H9 (cell line): ENCODE data around the gene DLG5. TPM values are rescaled to one million over a fixed set of nuclear protein-coding genes. Genes with fewer than 3 reads are reported as not detected.
A peak's percentile ranks its signal among the peaks of the same experiment; 100 is the strongest.

ENCODE experiments used
- DNase-seq: peaks from one replicate; pipeline ENCODE4 v3.0.0-alpha.2; 2017
- H2AFZ ChIP-seq: one replicate; pipeline ENCODE4 v1.6.1; 2013; ENCODE audit warnings: mild to moderate bottlenecking, low read length, control low read depth, moderate library complexity
- H2AK5ac ChIP-seq: 2 replicates; pipeline ENCODE4 v1.6.1; 2013; ENCODE audit warnings: low read length, control low read depth, mixed read lengths; ENCODE audit not compliant: insufficient read length
- H2BK120ac ChIP-seq: one replicate; pipeline ENCODE4 v1.6.1; 2013; ENCODE audit warnings: low read depth, mild to moderate bottlenecking, low read length, control low read depth, inconsistent platforms; ENCODE audit not compliant: poor library complexity, severe bottlenecking
- H2BK12ac ChIP-seq: 2 replicates; pipeline ENCODE4 v1.6.1; 2013; ENCODE audit warnings: low read length, control low read depth, mixed read lengths, low read depth; ENCODE audit not compliant: insufficient read length
- H2BK15ac ChIP-seq: 2 replicates; pipeline ENCODE4 v1.6.1; 2013; ENCODE audit warnings: low read depth, low read length, control low read depth
- H2BK20ac ChIP-seq: one replicate; pipeline ENCODE4 v1.6.1; 2013; ENCODE audit warnings: low read depth, mild to moderate bottlenecking, low read length, control low read depth, inconsistent platforms; ENCODE audit not compliant: poor library complexity, severe bottlenecking
- H2BK5ac ChIP-seq: 2 replicates; pipeline ENCODE4 v1.6.1; 2013; ENCODE audit warnings: low read length, control low read depth, mixed read lengths; ENCODE audit not compliant: insufficient read length
- H3K14ac ChIP-seq: 2 replicates; pipeline ENCODE4 v1.6.1; 2013; ENCODE audit warnings: low read length, control low read depth; ENCODE audit not compliant: insufficient read depth
- H3K18ac ChIP-seq: 2 replicates; pipeline ENCODE4 v1.6.1; 2013; ENCODE audit warnings: low read depth, mild to moderate bottlenecking, mixed read lengths, low read length, control low read depth; ENCODE audit not compliant: insufficient read length
- H3K23ac ChIP-seq: 2 replicates; pipeline ENCODE4 v1.6.1; 2013; ENCODE audit warnings: low read length, control low read depth, mixed read lengths, low read depth; ENCODE audit not compliant: insufficient read length
- H3K23me2 ChIP-seq: 2 replicates; pipeline ENCODE4 v1.6.1; 2013; ENCODE audit warnings: low read depth, mild to moderate bottlenecking, mixed read lengths, low read length, control low read depth; ENCODE audit not compliant: insufficient read length, poor library complexity, severe bottlenecking
- H3K27ac ChIP-seq: 2 replicates; pipeline ENCODE4 v1.5.1; 2013; ENCODE audit warnings: low read length, control low read depth, mixed read lengths, low read depth; ENCODE audit not compliant: insufficient read length
- H3K27me3 ChIP-seq: 2 replicates; pipeline ENCODE4 v1.6.1; 2013; ENCODE audit warnings: low read length, control low read depth, inconsistent platforms; ENCODE audit not compliant: insufficient read depth
- H3K4ac ChIP-seq: 2 replicates; pipeline ENCODE4 v1.6.1; 2013; ENCODE audit warnings: low read depth, mild to moderate bottlenecking, control low read depth, inconsistent platforms, low read length, moderate library complexity
- H3K4me1 ChIP-seq: 2 replicates; pipeline ENCODE4 v1.6.1; 2013; ENCODE audit warnings: low read length, control low read depth, inconsistent platforms; ENCODE audit not compliant: insufficient read depth
- H3K4me2 ChIP-seq: 2 replicates; pipeline ENCODE4 v1.6.1; 2013; ENCODE audit warnings: low read length, control low read depth, mixed read lengths; ENCODE audit not compliant: insufficient read length, insufficient read depth
- H3K56ac ChIP-seq: 2 replicates; pipeline ENCODE4 v1.6.1; 2013; ENCODE audit warnings: low read depth, mild to moderate bottlenecking, mixed read lengths, low read length, control low read depth; ENCODE audit not compliant: insufficient read length
- H3K79me1 ChIP-seq: 2 replicates; pipeline ENCODE4 v1.6.1; 2013; ENCODE audit warnings: low read depth, mild to moderate bottlenecking, moderate library complexity, low read length, control low read depth, inconsistent platforms; ENCODE audit not compliant: insufficient read depth, poor library complexity, severe bottlenecking
- H3K79me2 ChIP-seq: 2 replicates; pipeline ENCODE4 v1.6.1; 2013; ENCODE audit warnings: low read length, control low read depth, inconsistent platforms; ENCODE audit not compliant: insufficient read depth
- H3K9ac ChIP-seq: 2 replicates; pipeline ENCODE4 v1.6.1; 2013; ENCODE audit warnings: low read length, control low read depth, mixed read lengths; ENCODE audit not compliant: insufficient read length; ENCODE audit errors: extremely low read depth
- H3K9me3 ChIP-seq: one replicate; pipeline ENCODE4 v1.6.1; 2013; ENCODE audit warnings: low read depth, low read length, inconsistent platforms; ENCODE audit not compliant: control insufficient read depth
- H3T11ph ChIP-seq: one replicate; pipeline ENCODE4 v1.6.1; 2013; ENCODE audit warnings: mild to moderate bottlenecking, low read length, control low read depth, inconsistent platforms
- H4K20me1 ChIP-seq: one replicate; pipeline ENCODE4 v1.6.1; 2013; ENCODE audit not compliant: control insufficient read depth, insufficient read length, insufficient read depth
- H4K5ac ChIP-seq: 2 replicates; pipeline ENCODE4 v1.6.1; 2013; ENCODE audit warnings: low read depth, mild to moderate bottlenecking, mixed read lengths, low read length, control low read depth; ENCODE audit not compliant: insufficient read length
- H4K8ac ChIP-seq: replicated peaks from 2 replicates; pipeline ENCODE4 v1.6.1; 2013; ENCODE audit warnings: low read length, control low read depth, mixed read lengths, low read depth; ENCODE audit not compliant: insufficient read length
- H4K91ac ChIP-seq: 2 replicates; pipeline ENCODE4 v1.6.1; 2013; ENCODE audit warnings: low read depth, mild to moderate bottlenecking, moderate library complexity, mixed read lengths, low read length, control low read depth; ENCODE audit not compliant: insufficient read length
- H3K27ac Mint-ChIP-seq, 3 experiments: 2 replicates in 2 of 3; 3 replicates in 1 of 3; pipeline ENCODE4 v1.8.0; 2020 to 2021; ENCODE audit warnings: mixed read lengths in 3 of 3, mild to moderate bottlenecking in 1 of 3, moderate library complexity in 1 of 3
- H3K27me3 Mint-ChIP-seq: 2 replicates; pipeline ENCODE4 v1.8.0; 2021; ENCODE audit warnings: low read depth, mild to moderate bottlenecking, moderate library complexity, mixed read lengths
- H3K36me3 Mint-ChIP-seq, 3 experiments: 2 replicates in 2 of 3; 3 replicates in 1 of 3; pipeline ENCODE4 v1.8.0; 2020 to 2021; ENCODE audit warnings: low read depth in 3 of 3, mixed read lengths in 3 of 3; ENCODE audit not compliant: insufficient read depth in 1 of 3
- H3K4me1 Mint-ChIP-seq, 2 experiments: 2 replicates each; pipeline ENCODE4 v1.8.0; 2020; ENCODE audit warnings: mixed read lengths in 2 of 2
- H3K4me3 Mint-ChIP-seq, 2 experiments: 2 replicates in 1 of 2; 3 replicates in 1 of 2; pipeline ENCODE4 v1.8.0; 2020 to 2021; ENCODE audit warnings: mild to moderate bottlenecking in 2 of 2, mixed read lengths in 2 of 2, moderate library complexity in 1 of 2
- H3K9me3 Mint-ChIP-seq, 2 experiments: 2 replicates in 1 of 2; 3 replicates in 1 of 2; pipeline ENCODE4 v1.8.0; 2020; ENCODE audit warnings: mild to moderate bottlenecking in 2 of 2, mixed read lengths in 2 of 2, moderate library complexity in 1 of 2
- WGBS: extraction: QIAGEN DNeasy Blood & Tissue Kit; methylation state at CpG from one replicate; pipeline ENCODE4 v1.1.7; 2013; ENCODE audit warnings: missing lambda C conversion rate, low lambda C conversion rate, mixed read lengths; ENCODE audit not compliant: insufficient read length; ENCODE audit errors: extremely low coverage; 5-methylcytosine and 5-hydroxymethylcytosine counted together
- total RNA-seq: library from RNA; stranded (reverse); gene quantifications from 2 replicates; pipeline ENCODE4 v1.2.1, GENCODE V29; 2021
- TF ChIP-seq, protein P1 (sequence below): fragments of 200-600 bp; sonication (generic); conservative IDR thresholded peaks from 3 replicates; pipeline ENCODE4 v1.8.0; 2021; ENCODE audit warnings: antibody characterized with exemption, mild to moderate bottlenecking

The DLG5 gene
- total RNA-seq, 1 experiment from 2014 or later: 67.4 TPM

DNA sequence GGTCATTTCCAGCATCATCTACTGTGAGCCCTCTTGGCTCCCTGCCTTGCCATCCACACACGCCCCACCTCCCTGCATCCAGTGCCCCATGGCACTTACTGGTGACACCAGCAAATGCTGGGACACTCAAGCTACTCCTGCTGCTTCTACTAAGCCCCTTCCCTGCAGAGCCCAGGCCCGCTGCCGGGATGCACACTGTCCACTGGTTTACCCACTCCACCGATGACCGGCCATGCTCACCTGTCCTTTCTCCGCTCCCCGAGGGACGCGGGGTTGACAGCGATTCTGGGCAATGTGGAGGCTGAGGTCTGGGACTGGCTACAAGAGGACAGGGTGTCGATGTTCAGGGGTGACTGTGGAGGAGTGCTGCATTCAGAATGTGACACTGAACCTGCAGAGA, 110.2 kb downstream of the DLG5 start:
- WGBS: no CpG with 5 or more reads among the region's 11 CpGs

More for the DNA sequence above, 110.2 kb downstream of the DLG5 start:
- no peak overlapping the region for H2BK15ac ChIP-seq
- H3K79me1 ChIP-seq: no peaks in the 10 kb centered on the region
- no peaks in the 10 kb centered on the region for H3K27me3 ChIP-seq
- no peak overlapping the region for H3K14ac ChIP-seq
- no peak overlapping the region for H4K8ac ChIP-seq
- H4K91ac ChIP-seq: no peak overlapping the region
- no peak overlapping the region for H3T11ph ChIP-seq
- no peak overlapping the region for H2BK12ac ChIP-seq
- no peak overlapping the region for H3K56ac ChIP-seq
- H2BK20ac ChIP-seq: no peak overlapping the region
- H3K36me3 Mint-ChIP-seq: peaks cover 35 to 86% (median 64%) of the 10 kb centered on the region in 3 experiments
- H3K4me1 Mint-ChIP-seq: no peaks in the 10 kb centered on the region
- no peaks in the 10 kb centered on the region for H3K4me1 ChIP-seq
- H3K9ac ChIP-seq: no peak overlapping the region
- no peaks in the 10 kb centered on the region for H3K27me3 Mint-ChIP-seq
- H3K4ac ChIP-seq: no peak overlapping the region
- H2AK5ac ChIP-seq: no peak overlapping the region
- H2AFZ ChIP-seq: no peak overlapping the region
- no peak overlapping the region for H3K27ac ChIP-seq
- peak overlapping the region in 2 of 3 experiments; percentile 11 to 91; a peak in 1 of 7 replicates for H3K27ac Mint-ChIP-seq
- H3K79me2 ChIP-seq: no peaks in the 10 kb centered on the region
- H4K20me1 ChIP-seq: no peaks in the 10 kb centered on the region
- H2BK120ac ChIP-seq: no peak overlapping the region
- H3K18ac ChIP-seq: no peak overlapping the region
- H3K23ac ChIP-seq: no peak overlapping the region
- H3K4me3 Mint-ChIP-seq: no peak overlapping the region
- H3K23me2 ChIP-seq: no peaks in the 10 kb centered on the region
- TF ChIP-seq, protein P1, sequence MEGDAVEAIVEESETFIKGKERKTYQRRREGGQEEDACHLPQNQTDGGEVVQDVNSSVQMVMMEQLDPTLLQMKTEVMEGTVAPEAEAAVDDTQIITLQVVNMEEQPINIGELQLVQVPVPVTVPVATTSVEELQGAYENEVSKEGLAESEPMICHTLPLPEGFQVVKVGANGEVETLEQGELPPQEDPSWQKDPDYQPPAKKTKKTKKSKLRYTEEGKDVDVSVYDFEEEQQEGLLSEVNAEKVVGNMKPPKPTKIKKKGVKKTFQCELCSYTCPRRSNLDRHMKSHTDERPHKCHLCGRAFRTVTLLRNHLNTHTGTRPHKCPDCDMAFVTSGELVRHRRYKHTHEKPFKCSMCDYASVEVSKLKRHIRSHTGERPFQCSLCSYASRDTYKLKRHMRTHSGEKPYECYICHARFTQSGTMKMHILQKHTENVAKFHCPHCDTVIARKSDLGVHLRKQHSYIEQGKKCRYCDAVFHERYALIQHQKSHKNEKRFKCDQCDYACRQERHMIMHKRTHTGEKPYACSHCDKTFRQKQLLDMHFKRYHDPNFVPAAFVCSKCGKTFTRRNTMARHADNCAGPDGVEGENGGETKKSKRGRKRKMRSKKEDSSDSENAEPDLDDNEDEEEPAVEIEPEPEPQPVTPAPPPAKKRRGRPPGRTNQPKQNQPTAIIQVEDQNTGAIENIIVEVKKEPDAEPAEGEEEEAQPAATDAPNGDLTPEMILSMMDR: no peak
- no peak overlapping the region for H4K5ac ChIP-seq
- no peaks in the 10 kb centered on the region for H3K9me3 ChIP-seq
- DNase-seq: no peak
- H3K9me3 Mint-ChIP-seq: no peaks in the 10 kb centered on the region
- no peak overlapping the region for H2BK5ac ChIP-seq
- H3K4me2 ChIP-seq: no peak overlapping the region
